ENCODE results near the gene ARHGAP15. TPM values are rescaled to one million over a fixed set of nuclear protein-coding genes. Genes with fewer than 3 reads are reported as not detected.

The ARHGAP15 gene
- total and polyA plus RNA-seq, 2 experiments from 2014 or later, result 0.26 TPM; not detected in 1

GRCh38 chr2:143475041-143475776 is 346.0 kb downstream of the ARHGAP15 start (continued):
- TF ChIP-seq CREB1 (CRISPR knock-in tag; IDR thresholded peaks at IDR 0.05; ENCODE audit: low read depth) (no peak), POLR2AphosphoS5 (IDR thresholded peaks at IDR 0.05; ENCODE audit: low read depth) (no peak)

GRCh38 chr2:143476336-143477087 is 347.3 kb downstream of the ARHGAP15 start:
- H3K4me1 ChIP-seq (ENCODE audit: insufficient read depth), result peaks cover 11% of the 10 kb centered on the region
- H3K27me3 Mint-ChIP-seq (ENCODE audit: insufficient read depth, low read depth, poor library complexity), result peaks cover 4% of the 10 kb centered on the region
- no peak overlapping the region for H3K27ac ChIP-seq (ENCODE audit: low read depth)
- no peaks in the 10 kb centered on the region for H3K36me3 ChIP-seq (ENCODE audit: insufficient read depth)
- H3K27me3 ChIP-seq (ENCODE audit: insufficient read depth), result peaks cover 21% of the 10 kb centered on the region
- no peaks in the 10 kb centered on the region for H3K36me3 Mint-ChIP-seq (ENCODE audit: low read depth)
- no peak overlapping the region for H3K4me3 ChIP-seq
- H3K27ac Mint-ChIP-seq, result no peak overlapping the region
- H3K4me1 Mint-ChIP-seq, result peaks cover 18% of the 10 kb centered on the region
- H3K4me3 Mint-ChIP-seq, result no peak overlapping the region
- no peak for TF ChIP-seq CTCF (conservative IDR thresholded peaks at IDR 0.05; ENCODE audit: low read depth in 2 of 2)
- no peak overlapping the region for H3K4me2 ChIP-seq
- no peak for ATAC-seq
- H3K79me2 ChIP-seq (replicated peaks; ENCODE audit: insufficient read depth), result no peaks in the 10 kb centered on the region
- no peaks in the 10 kb centered on the region for H3F3A ChIP-seq (replicated peaks; ENCODE audit: low read depth)
- H4K20me1 ChIP-seq (replicated peaks; ENCODE audit: insufficient read depth), result no peaks in the 10 kb centered on the region
- no peak for DNase-seq (ENCODE audit: low spot score)
- H3K9me2 ChIP-seq (ENCODE audit: insufficient read depth), result no peaks in the 10 kb centered on the region; the same call in 1 of the 2 replicates
- H3K9me3 Mint-ChIP-seq, result no peaks in the 10 kb centered on the region
- no peak overlapping the region for H2AFZ ChIP-seq

- no peak for ATAC-seq
- Histone ChIP-seq H3K4me3 (no peak overlapping the region), H4K20me1 (replicated peaks; ENCODE audit: insufficient read depth) (no peaks in the 10 kb centered on the region), H3F3A (replicated peaks; ENCODE audit: low read depth) (no peaks in the 10 kb centered on the region), H3K4me1 (ENCODE audit: insufficient read depth) (peaks cover 11% of the 10 kb centered on the region), H3K4me2 (no peak overlapping the region), H3K79me2 (replicated peaks; ENCODE audit: insufficient read depth) (no peaks in the 10 kb centered on the region), H3K27me3 (ENCODE audit: insufficient read depth) (peaks cover 28% of the 10 kb centered on the region), H3K9me2 (ENCODE audit: insufficient read depth) (no peaks in the 10 kb centered on the region), H3K27ac (ENCODE audit: low read depth) (no peak overlapping the region), H3K36me3 (ENCODE audit: insufficient read depth) (no peaks in the 10 kb centered on the region), H2AFZ (no peak overlapping the region)
- Mint-ChIP-seq H3K27me3 (ENCODE audit: insufficient read depth, low read depth, poor library complexity) (peaks cover 4% of the 10 kb centered on the region), H3K4me1 (peaks cover 26% of the 10 kb centered on the region), H3K27ac (no peak overlapping the region), H3K4me3 (no peak overlapping the region), H3K9me3 (no peaks in the 10 kb centered on the region), H3K36me3 (ENCODE audit: low read depth) (no peaks in the 10 kb centered on the region)
- no peak for DNase-seq (ENCODE audit: low spot score)
- TF ChIP-seq ZNF331 (CRISPR knock-in tag; IDR thresholded peaks at IDR 0.05; ENCODE audit: low read depth) (no peak), STAT1 (IDR thresholded peaks at IDR 0.05; ENCODE audit: unreplicated experiment) (no peak), EZH2 (IDR thresholded peaks at IDR 0.05; ENCODE audit: low read depth, unreplicated experiment) (no peak), CREB1 (CRISPR knock-in tag; IDR thresholded peaks at IDR 0.05; ENCODE audit: low read depth) (no peak), ZNF462 (CRISPR knock-in tag; IDR thresholded peaks at IDR 0.05) (no peak)
Measured at GRCh38 chr2:143477714-143478443, 348.7 kb downstream of the ARHGAP15 start.

Measured in GM23338 (cell line).